Stimulated activated CD4-positive, alpha-beta T cell treated with anti-CD3 and anti-CD28 coated beads, TNF-alpha, amount 100 ng/mL, for 48 hours (primary cell): ENCODE data around the gene SDHC.
"Not testable (repeated sequence)": the region's sequence is repeated elsewhere in the genome, so short reads cannot be mapped to it uniquely, and the experiment has no call there.

Experiments used
- DNase-seq, 3 donors: peaks; one replicate each; pipeline ENCODE4 v3.0.0-alpha.2; 2020; ENCODE audit warnings: low read depth in 3 of 3

SDHC gene

GRCh38 chr1:161311595-161312181, 2.5 kb upstream of the SDHC start:
- DNase-seq: no peak

GRCh38 chr1:161313554-161314200, 504 bp upstream of the SDHC start:
- no peak for DNase-seq

DNA sequence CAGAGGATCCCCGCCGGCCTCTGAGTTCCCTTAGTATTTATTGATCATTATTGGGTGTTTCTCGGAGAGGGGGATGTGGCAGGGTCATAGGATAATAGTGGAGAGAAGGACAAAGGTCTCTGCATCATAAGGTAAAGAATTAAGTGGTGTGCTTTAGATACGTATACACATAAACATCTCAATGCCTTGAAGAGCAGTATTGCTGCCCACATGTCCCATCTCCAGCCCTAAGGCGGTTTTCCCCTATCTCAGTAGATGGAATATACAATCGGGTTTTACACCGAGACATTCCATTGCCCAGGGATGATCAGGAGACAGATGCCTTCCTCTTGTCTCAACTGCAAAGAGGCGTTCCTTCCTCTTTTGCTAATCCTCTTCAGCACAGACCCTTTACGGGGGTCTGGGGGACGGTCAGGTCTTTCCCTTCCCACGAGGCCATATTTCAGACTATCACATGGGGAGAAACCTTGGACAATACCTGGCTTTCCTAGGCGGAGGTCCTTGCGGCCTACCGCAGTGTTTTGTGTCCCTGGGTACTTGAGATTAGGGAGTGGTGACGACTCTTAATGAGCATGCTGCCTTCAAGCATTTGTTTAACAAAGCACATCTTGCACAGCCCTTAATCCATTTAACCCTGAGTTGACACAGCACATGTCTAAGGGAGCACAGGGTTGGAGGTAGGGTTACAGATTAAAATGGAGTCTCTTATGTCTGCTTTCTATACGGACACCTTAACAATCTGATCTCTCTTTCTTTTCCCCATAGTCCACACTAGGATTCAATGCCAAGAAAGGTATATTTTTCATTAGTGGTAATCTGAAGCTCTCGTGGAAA, 1.9 kb downstream of the SDHC start:
- DNase-seq: not testable (repeated sequence)

- no peak for DNase-seq
Observed at GRCh38 chr1:161324020-161324419, 9.8 kb downstream of the SDHC start.

- no peak for DNase-seq
Observed at GRCh38 chr1:161330346-161330745, 16.2 kb downstream of the SDHC start.

DNA sequence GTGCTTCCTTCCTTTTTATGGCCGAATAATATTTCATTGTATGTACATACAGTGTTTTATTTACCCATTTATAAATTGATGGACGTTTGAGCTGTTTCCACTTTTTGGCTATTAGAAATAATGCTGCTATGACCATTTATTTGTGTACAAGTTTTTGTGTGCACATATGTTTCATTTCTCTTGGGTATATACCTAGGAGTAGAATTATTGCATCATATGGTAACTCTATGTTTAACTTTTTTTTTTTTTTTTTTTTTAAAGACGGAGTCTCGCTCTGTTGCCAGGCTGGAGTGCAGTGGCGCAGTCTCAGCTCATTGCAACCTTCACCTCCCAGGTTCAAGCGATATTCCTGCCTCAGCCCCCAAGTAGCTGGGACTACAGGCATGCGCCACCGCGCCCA, 19.0 kb downstream of the SDHC start:
- no peak for DNase-seq

- DNase-seq: no peak
Observed at GRCh38 chr1:161335796-161336195, 21.6 kb downstream of the SDHC start.

- DNase-seq: no peak
Observed at GRCh38 chr1:161342177-161342576, 28.0 kb downstream of the SDHC start.

GRCh38 chr1:161342821-161343220, 28.6 kb downstream of the SDHC start:
- DNase-seq: no peak

DNA sequence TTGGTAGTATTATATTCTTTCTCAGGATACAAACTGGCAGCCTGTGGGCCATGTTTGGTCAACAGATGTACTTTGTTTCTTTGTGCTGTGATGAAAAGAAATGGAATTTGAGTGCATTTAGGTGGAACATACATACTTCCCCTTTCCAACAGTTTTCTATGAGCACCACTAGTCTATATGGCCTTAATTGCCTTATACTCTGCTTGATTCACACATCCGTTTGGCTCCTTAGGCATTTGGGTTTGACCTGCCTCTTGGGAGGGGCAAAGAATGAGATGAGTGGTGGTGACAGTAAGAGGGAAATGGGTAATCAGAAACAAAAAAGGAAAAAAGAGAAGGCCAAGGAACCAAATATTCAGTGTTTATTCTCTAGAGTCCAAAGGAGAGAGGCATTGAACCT, 36.5 kb downstream of the SDHC start:
- no peak for DNase-seq

DNA sequence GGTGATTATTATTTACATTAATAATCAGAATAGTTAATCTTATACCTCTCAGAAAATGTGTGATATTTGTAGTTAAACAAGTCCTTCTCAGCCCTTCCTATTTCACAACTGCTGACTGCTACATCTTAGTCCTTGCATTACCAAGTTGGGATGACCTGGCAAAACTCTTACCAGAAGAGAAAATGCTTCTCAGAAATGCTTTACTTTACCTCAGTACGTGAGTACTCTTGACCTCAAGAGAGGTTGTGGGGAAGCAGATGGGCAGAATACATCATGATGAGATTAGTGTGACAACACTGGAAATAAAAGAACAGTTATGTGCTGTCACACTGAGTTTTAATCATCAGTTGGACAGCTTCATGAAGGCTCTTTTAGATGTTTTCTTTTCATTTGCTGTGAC, 37.3 kb downstream of the SDHC start:
- no peak for DNase-seq

DNA sequence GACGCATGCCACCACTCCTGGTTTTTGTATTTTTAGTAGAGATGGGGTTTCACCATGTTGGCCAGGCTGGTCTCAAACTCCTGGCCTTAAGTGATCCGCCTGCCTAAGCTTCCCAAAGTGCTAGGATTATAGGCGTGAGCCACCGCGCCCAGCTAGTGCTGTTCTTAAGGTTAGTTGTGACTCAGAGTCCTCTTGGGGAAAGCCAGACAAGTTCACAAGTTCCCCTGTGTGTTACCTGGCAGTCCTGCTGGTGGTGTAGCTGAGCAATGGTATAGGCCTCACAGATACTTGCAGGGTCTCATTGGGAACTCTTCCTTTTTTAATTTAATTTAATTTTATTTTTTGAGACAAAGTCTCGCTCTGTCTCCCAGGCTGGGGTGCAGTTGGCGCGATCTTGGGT, 42.9 kb downstream of the SDHC start:
- no peak for DNase-seq

DNA sequence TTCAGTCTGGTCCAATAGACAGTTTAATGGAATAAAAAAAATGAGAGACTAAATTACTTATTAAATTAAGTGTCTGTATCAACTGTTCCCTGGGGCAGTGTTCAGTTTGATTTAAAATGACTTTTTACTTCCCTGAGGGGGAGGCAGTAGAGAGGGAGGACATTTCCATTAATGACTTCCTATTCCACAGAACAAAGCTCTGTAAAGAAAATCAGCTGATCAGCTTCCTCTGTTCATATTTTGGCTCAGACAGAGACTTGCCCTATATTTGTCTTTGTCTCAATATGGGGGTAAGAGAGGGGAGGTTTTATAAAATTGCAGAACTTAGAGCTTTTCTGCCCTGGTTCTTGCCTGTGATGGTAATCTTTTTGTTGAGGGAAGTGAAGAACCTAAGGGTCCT, 45.1 kb downstream of the SDHC start:
- DNase-seq: no peak

- no peak for DNase-seq
Observed at GRCh38 chr1:161364332-161364731, 50.2 kb downstream of the SDHC start.

DNA sequence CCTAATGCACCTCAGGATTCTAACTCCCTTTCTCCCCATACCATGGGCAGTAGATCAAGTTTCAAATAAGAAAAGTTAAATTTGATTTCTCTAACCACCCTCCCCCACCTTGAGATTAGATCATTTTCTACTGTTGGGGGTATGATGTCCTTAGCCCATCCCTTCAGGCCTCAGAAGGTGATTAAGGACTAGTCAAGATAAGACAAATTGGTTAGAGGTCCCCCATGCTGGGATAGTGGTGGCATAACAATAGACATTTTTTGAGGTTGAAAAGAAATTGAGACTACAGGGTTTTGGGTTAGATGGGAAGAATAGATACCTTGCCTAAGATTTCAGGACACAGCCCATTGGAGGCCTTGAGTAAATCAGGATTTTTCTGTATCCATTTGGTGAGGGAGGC, 51.0 kb downstream of the SDHC start:
- DNase-seq: no peak

GRCh38 chr1:161367684-161368400, 53.7 kb downstream of the SDHC start, which contains the start of gene CFAP126:
Gene CFAP126 (minus strand): TSS chr1:161367876. CDS start chr1:161367868, 8 bp downstream.
- no peak for DNase-seq

DNA sequence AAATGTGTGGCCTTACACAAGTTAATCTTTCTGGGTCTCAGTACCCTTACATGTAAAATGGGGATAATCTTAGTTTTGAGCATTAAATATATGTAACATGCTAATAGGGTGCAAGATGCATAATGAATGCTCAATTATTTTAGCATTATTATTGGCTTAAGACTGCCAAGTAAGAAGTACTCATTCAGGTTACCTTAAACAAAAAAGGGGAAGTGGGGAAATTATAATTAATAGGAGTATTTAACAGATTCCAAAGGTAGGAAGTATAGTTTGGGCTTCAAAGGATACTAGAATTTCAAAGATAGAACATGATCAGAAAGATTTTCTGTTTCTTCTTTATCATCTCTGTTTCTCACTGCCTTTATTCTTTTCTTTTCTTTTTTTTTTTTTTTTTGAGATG, 59.3 kb downstream of the SDHC start:
- no peak for DNase-seq

DNA sequence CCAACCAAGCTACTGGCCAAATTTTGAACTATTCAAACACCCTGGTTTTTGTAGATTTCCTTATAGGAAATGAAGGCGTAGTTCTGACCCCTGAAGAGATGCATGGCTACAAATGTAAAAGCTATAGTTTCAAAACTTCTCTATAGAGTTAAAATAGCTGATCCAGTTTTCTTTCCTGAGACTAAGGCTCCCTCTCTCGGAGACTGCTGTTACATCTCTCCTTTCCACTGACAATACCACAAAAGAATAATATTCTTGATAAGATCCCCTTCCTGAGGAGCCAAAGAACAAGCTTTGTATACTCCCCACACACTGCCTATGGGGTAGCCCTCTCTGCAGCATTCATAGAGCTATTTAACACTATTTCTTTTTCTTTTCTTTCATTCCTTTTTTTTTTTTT, 60.2 kb downstream of the SDHC start:
- DNase-seq: no peak

GRCh38 chr1:161378014-161378413, 63.8 kb downstream of the SDHC start:
- no peak for DNase-seq

DNA sequence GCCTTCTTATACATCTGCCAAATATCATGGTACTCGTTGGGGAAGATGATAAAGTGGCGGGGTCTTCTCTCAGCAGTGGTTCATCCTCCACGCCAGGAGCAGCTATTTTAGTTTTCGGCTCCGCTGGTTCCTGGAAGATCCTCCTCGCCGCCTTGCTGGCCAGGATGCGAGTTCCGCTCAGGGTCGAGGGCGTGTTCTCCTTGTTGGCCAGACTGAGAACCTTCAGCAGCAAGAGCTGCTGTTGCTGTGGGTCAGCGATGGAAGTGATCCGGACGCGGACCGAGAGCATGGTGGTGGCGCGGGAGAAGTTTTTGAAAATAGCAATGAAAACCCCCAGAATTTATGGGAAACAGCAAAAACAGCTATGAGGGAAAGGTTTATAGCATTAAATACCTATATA, 64.9 kb downstream of the SDHC start:
- DNase-seq: no peak

DNA sequence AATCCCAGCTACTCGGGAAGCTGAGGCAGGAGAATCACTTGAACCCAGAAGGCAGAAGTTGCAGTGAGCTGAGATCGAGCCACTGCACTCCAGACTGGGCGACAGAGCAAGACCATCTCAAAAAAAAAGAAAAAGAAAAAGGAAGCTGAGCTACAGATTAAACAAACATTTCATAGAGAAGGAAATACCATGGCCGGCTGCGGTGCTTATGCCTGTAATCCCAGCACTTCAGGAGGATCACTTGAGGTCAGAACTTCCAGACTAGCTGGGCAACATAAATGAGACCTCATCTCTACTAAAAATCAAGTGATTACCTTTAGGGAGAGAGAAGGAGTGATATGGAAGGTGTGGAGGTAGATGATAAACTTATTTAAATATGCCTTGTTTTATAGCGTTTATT, 67.5 kb downstream of the SDHC start:
- DNase-seq: no peak
